K562 (cell line): Measurements from ENCODE around the gene NUP62. TPM values are rescaled to one million over a fixed set of nuclear protein-coding genes. Genes with fewer than 3 reads are reported as not detected.

Source experiments
- ADNP ChIP-seq: fragments of 200-800 bp; sonication (Bioruptor generic); IDR thresholded peaks from 2 replicates; pipeline ENCODE4 v1.6.1; 2016; ENCODE audit warnings: missing genetic modification characterization, missing compliant biosample characterization
- CBFA2T2 ChIP-seq: fragments of 450-650 bp; conservative IDR thresholded peaks from 2 replicates; pipeline ENCODE4 v1.6.1; 2017; ENCODE audit warnings: mild to moderate bottlenecking
- CBX2 ChIP-seq: fragments of 200-600 bp; sonication (generic); IDR thresholded peaks from one replicate; pipeline ENCODE4 v1.6.1; 2012; ENCODE audit warnings: mild to moderate bottlenecking, low read length, inconsistent platforms; ENCODE audit not compliant: insufficient read depth, poor library complexity, severe bottlenecking
- CREB1 ChIP-seq, 2 experiments: sonication (generic) in 1 of 2; formaldehyde crosslinking in 1 of 2; IDR thresholded peaks; 2 replicates each; pipeline versions ENCODE4 v1.6.1 to v1.8.0; 2012 to 2022; ENCODE audit warnings: inconsistent platforms in 1 of 2, mild to moderate bottlenecking in 1 of 2, missing genetic modification reagents in 1 of 2, moderate library complexity in 1 of 2
- ELF1 ChIP-seq: fragments of 200-800 bp; sonication (Bioruptor generic); IDR thresholded peaks from 2 replicates; pipeline ENCODE4 v1.6.1; 2016; ENCODE audit warnings: missing genetic modification characterization, missing compliant biosample characterization
- GTF2E2 ChIP-seq: fragments of 200-800 bp; sonication (Bioruptor generic); IDR thresholded peaks from 2 replicates; pipeline ENCODE4 v1.6.1; 2016; ENCODE audit warnings: missing genetic modification characterization, missing compliant biosample characterization
- HDAC3 ChIP-seq: fragments of 450-650 bp; IDR thresholded peaks from 2 replicates; pipeline ENCODE4 v1.6.1; 2018; ENCODE audit warnings: borderline replicate concordance, mild to moderate bottlenecking, moderate library complexity; ENCODE audit not compliant: partially characterized antibody
- ILK ChIP-seq: fragments of 450-650 bp; IDR thresholded peaks from 2 replicates; pipeline ENCODE4 v1.6.1; 2016; ENCODE audit warnings: missing genetic modification characterization, low read depth, mild to moderate bottlenecking, missing compliant biosample characterization, moderate library complexity, borderline replicate concordance
- KLF1 ChIP-seq: fragments of 450-650 bp; IDR thresholded peaks from 2 replicates; pipeline ENCODE4 v1.6.1; 2016; ENCODE audit warnings: missing genetic modification characterization, missing compliant biosample characterization
- LEF1 ChIP-seq: fragments of 450-650 bp; IDR thresholded peaks from 2 replicates; pipeline ENCODE4 v1.6.1; 2016; ENCODE audit warnings: mild to moderate bottlenecking
- MAFG ChIP-seq: fragments of 450-650 bp; conservative IDR thresholded peaks from 2 replicates; pipeline ENCODE4 v1.6.1; 2016; ENCODE audit warnings: missing genetic modification characterization, missing compliant biosample characterization
- MAZ ChIP-seq, 2 experiments: fragments of 450-650 bp in 1 of 2; sonication (generic) in 1 of 2; formaldehyde crosslinking; IDR thresholded peaks in 1 of 2; conservative IDR thresholded peaks in 1 of 2; 2 replicates each; pipeline versions ENCODE4 v1.4.0 to v1.5.0; 2020; ENCODE audit warnings: mild to moderate bottlenecking in 1 of 2, missing genetic modification reagents in 1 of 2
- MCM3 ChIP-seq: fragments of 450-650 bp; IDR thresholded peaks from 2 replicates; pipeline ENCODE4 v1.6.1; 2016
- MYNN ChIP-seq, 2 experiments: sonication (generic); formaldehyde crosslinking in 1 of 2; IDR thresholded peaks; 2 replicates each; pipeline versions ENCODE4 v1.5.0 to v1.6.1; 2016 to 2020; ENCODE audit warnings: antibody characterized with exemption in 1 of 2, missing genetic modification reagents in 1 of 2
- PCBP2 ChIP-seq: fragments of 200-400 bp; formaldehyde crosslinking; IDR thresholded peaks from 2 replicates; pipeline ENCODE4 v1.6.1; 2018; ENCODE audit warnings: low read length, low read depth, mild to moderate bottlenecking, moderate library complexity; ENCODE audit not compliant: poor library complexity, severe bottlenecking
- TCF7L2 ChIP-seq: fragments of 150-350 bp; IDR thresholded peaks from 2 replicates; pipeline ENCODE4 v1.6.1; 2016; ENCODE audit warnings: low read depth, mild to moderate bottlenecking, low read length, moderate library complexity
- ZNF347 ChIP-seq: fragments of 450-650 bp; formaldehyde crosslinking; IDR thresholded peaks from 2 replicates; pipeline ENCODE4 v1.4.0; 2020; ENCODE audit warnings: low read depth, mild to moderate bottlenecking, moderate library complexity
- ZNF507 ChIP-seq: conservative IDR thresholded peaks from 2 replicates; pipeline ENCODE4 v1.6.1; 2017; ENCODE audit warnings: missing genetic modification characterization, missing compliant biosample characterization
- ZSCAN29 ChIP-seq: fragments of 450-650 bp; IDR thresholded peaks from 2 replicates; pipeline ENCODE4 v1.6.1; 2017
- polyA plus RNA-seq, 8 experiments: library from polyadenylated mRNA; depleted of rRNA in 4 of 8; stranded (reverse) in 5 of 8; unstranded in 3 of 8; fragments of >200 nt; fragmentation: Nextera tagmentation in 2 of 8; fragmentation: Illumina TruSeq in 1 of 8; extraction: Ambion mirVana in 2 of 8; extraction: Trizol in 1 of 8; gene quantifications; 2 replicates each; pipeline versions ENCODE4 v1.2.1 to v1.2.3, GENCODE V29; 2011 to 2014; ENCODE audit warnings: inconsistent platforms in 1 of 8, missing spikeins in 1 of 8
- total RNA-seq, 7 experiments: library from RNA; depleted of rRNA in 6 of 7; stranded (reverse); fragments of >200 nt in 6 of 7; fragmentation: Illumina TruSeq in 2 of 7; extraction: Trizol in 2 of 7; gene quantifications; 2 replicates each; pipeline versions ENCODE4 v1.2.1 to v1.2.3, GENCODE V29; 2011 to 2021; ENCODE audit warnings: low replicate concordance in 1 of 7
- TF ChIP-seq, protein P1 (sequence below): fragments of 150-350 bp; conservative IDR thresholded peaks from 2 replicates; pipeline ENCODE4 v1.6.1; 2014; ENCODE audit warnings: low read length
- TF ChIP-seq, protein P2 (sequence below): fragments of 450-650 bp; conservative IDR thresholded peaks from 2 replicates; pipeline ENCODE4 v1.6.1; 2016; ENCODE audit warnings: missing genetic modification characterization, low read depth, mild to moderate bottlenecking, control low read depth, missing compliant biosample characterization
- TF ChIP-seq, protein P3 (sequence below): fragments of 450-650 bp; IDR thresholded peaks from 2 replicates; pipeline ENCODE4 v1.6.1; 2016; ENCODE audit warnings: borderline replicate concordance

Gene NUP62
- total and polyA plus RNA-seq, 9 of the 15 experiments (the other 6 are each of a cell fraction or from before 2014, with no cell fraction given): 16.9 to 109 (median 66.0) TPM

DNA sequence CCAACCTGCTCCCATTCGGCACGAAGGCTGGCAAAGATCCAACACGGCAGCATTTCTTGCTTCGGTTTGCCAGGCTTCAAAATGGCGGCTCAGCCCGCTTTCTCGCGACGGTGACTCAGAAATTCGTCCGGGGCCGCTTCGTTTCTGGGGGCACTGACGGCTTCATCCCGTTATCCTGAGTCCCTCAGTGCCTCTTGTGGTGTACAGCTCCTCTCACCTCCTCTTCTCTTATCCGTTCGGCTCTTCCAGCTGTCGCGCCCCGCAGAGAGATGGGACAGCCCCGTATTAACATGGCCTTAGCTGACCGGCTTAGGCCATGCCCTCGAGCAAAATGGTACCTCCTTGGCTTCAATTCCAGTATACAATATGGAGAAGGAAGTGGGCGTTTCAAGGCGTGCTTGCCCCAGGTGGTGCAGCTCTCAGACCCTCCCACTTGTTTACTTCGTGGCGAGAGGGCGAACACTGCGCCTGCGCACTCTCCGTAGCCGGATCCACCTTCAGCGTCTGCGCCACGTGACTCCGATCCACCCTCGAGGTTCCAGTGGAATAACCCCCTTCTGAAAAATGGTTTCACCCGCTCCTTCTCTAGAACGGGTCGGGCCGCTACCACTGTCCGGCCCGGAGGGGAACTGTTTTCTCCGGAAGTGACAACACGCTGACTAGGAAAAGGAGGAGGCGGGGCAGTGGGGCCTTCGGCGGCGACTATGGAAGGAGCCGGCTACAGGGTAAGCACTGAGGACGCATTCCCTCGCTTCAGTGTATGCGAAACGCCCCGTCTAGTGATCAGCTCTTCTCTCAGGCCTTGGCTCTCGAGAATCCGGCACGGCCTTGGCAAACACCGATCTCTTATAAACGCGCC lies 52.1 kb downstream of the NUP62 start, which contains the start of the genes AKT1S1 and TBC1D17 (continued):
- TF ChIP-seq ZNF347 (CRISPR knock-in tag): no peak
- no peak for TF ChIP-seq ZNF507
- TF ChIP-seq, protein P1, sequence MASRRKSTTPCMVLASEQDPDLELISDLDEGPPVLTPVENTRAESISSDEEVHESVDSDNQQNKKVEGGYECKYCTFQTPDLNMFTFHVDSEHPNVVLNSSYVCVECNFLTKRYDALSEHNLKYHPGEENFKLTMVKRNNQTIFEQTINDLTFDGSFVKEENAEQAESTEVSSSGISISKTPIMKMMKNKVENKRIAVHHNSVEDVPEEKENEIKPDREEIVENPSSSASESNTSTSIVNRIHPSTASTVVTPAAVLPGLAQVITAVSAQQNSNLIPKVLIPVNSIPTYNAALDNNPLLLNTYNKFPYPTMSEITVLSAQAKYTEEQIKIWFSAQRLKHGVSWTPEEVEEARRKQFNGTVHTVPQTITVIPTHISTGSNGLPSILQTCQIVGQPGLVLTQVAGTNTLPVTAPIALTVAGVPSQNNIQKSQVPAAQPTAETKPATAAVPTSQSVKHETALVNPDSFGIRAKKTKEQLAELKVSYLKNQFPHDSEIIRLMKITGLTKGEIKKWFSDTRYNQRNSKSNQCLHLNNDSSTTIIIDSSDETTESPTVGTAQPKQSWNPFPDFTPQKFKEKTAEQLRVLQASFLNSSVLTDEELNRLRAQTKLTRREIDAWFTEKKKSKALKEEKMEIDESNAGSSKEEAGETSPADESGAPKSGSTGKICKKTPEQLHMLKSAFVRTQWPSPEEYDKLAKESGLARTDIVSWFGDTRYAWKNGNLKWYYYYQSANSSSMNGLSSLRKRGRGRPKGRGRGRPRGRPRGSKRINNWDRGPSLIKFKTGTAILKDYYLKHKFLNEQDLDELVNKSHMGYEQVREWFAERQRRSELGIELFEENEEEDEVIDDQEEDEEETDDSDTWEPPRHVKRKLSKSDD: peak; percentile 91
- TF ChIP-seq CREB1 (IDR thresholded peaks at IDR 0.05): peak; percentile 91
- peak; percentile 95 for TF ChIP-seq CREB1 (CRISPR knock-in tag; IDR thresholded peaks at IDR 0.05)
- peak; percentile 99 for TF ChIP-seq TCF7L2
- TF ChIP-seq KLF1 (tag): peak; percentile 89
- peak; percentile 81 for TF ChIP-seq CBFA2T2
- TF ChIP-seq LEF1: 0 out of 2 replicates have a peak, but pooled peaks have one; percentile 7
- no peak for TF ChIP-seq HDAC3
- TF ChIP-seq ADNP (tag): no peak
- TF ChIP-seq PCBP2: no peak
- TF ChIP-seq MCM3: no peak
- TF ChIP-seq ZSCAN29: no peak
- TF ChIP-seq ILK (tag): no peak
- no peak for TF ChIP-seq MYNN (IDR thresholded peaks at IDR 0.05)
- no peak for TF ChIP-seq MYNN (CRISPR knock-in tag; IDR thresholded peaks at IDR 0.05)
- TF ChIP-seq CBX2: no peak
- peak; percentile 92 for TF ChIP-seq ELF1 (tag)
- TF ChIP-seq MAFG (tag): peak; percentile 47; the same call in 1 of the 2 replicates
- peak; percentile 80 to 81 for TF ChIP-seq MAZ (CRISPR knock-in tag; conservative IDR thresholded peaks at IDR 0.05 in 1 of 2, IDR thresholded peaks at IDR 0.05 in 1 of 2)
- TF ChIP-seq, protein P2, sequence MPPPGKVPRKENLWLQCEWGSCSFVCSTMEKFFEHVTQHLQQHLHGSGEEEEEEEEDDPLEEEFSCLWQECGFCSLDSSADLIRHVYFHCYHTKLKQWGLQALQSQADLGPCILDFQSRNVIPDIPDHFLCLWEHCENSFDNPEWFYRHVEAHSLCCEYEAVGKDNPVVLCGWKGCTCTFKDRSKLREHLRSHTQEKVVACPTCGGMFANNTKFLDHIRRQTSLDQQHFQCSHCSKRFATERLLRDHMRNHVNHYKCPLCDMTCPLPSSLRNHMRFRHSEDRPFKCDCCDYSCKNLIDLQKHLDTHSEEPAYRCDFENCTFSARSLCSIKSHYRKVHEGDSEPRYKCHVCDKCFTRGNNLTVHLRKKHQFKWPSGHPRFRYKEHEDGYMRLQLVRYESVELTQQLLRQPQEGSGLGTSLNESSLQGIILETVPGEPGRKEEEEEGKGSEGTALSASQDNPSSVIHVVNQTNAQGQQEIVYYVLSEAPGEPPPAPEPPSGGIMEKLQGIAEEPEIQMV (tag): no peak
- TF ChIP-seq, protein P3, sequence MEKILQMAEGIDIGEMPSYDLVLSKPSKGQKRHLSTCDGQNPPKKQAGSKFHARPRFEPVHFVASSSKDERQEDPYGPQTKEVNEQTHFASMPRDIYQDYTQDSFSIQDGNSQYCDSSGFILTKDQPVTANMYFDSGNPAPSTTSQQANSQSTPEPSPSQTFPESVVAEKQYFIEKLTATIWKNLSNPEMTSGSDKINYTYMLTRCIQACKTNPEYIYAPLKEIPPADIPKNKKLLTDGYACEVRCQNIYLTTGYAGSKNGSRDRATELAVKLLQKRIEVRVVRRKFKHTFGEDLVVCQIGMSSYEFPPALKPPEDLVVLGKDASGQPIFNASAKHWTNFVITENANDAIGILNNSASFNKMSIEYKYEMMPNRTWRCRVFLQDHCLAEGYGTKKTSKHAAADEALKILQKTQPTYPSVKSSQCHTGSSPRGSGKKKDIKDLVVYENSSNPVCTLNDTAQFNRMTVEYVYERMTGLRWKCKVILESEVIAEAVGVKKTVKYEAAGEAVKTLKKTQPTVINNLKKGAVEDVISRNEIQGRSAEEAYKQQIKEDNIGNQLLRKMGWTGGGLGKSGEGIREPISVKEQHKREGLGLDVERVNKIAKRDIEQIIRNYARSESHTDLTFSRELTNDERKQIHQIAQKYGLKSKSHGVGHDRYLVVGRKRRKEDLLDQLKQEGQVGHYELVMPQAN: peak; percentile 57; the same call in 1 of the 2 replicates
- TF ChIP-seq GTF2E2 (tag): peak; percentile 54
